Measurements from ENCODE around the gene DAB2IP. TPM values are rescaled to one million over a fixed set of nuclear protein-coding genes. Genes with fewer than 3 reads are reported as not detected.
"Not testable (repeated sequence)": the region's sequence is repeated elsewhere in the genome, so short reads cannot be mapped to it uniquely, and the experiment has no call there.

Gene DAB2IP
- total RNA-seq, 6 experiments from 2014 or later: 15.1 to 21.6 (median 19.0) TPM

GRCh38 chr9:121619545-121620324, 31.7 kb upstream of the DAB2IP start:
- TF ChIP-seq CTCF (IDR thresholded peaks at IDR 0.05) (no peak), POLR2A (IDR thresholded peaks at IDR 0.05) (no peak)
- DNase-seq: peak in 1 of 3 donors; percentile 55
- Histone ChIP-seq H3K27me3 (no peaks in the 10 kb centered on the region), H3K4me1 (peaks cover 0 to 50% (median 14%) of the 10 kb centered on the region in 4 donors), H3K9me3 (no peaks in the 10 kb centered on the region), H3K36me3 (no peaks in the 10 kb centered on the region), H3K27ac (no peak overlapping the region), H3K4me3 (no peak overlapping the region)
- peak; percentile 21 to 50 (median 34) for ATAC-seq
- WGBS (ENCODE audit: insufficient coverage, low coverage, low lambda C conversion rate, missing lambda C conversion rate): 88% methylated on average over 6 of the region's 11 CpGs
- intact Hi-C loops (cut with DNase I): no loop called here

DNA sequence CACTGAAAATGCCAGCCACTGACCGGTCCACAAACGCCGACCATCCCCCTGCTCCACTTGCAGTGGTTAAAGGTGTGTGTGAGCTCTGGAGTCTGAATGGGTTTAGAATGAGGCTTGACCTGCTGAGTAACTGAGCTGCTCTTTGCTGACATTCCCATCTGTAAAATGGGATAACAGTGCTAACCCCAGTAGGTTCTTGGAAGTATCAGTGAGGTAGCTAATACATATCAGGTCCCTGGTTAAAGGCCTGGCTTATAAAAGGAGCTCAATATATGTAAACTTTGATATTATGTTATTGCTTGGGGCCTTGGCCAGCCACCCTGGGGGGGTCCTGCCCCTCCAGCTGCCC, 31.1 kb upstream of the DAB2IP start:
- DNase-seq: no peak
- Histone ChIP-seq H3K36me3 (no peaks in the 10 kb centered on the region), H3K4me3 (no peak overlapping the region), H3K4me1 (peaks cover 0 to 56% (median 16%) of the 10 kb centered on the region in 4 donors), H3K27ac (peak overlapping the region in 2 of 3 donors; percentile 71 to 87), H3K9me3 (no peaks in the 10 kb centered on the region), H3K27me3 (no peaks in the 10 kb centered on the region)
- TF ChIP-seq POLR2A (IDR thresholded peaks at IDR 0.05): no peak
- no peak for TF ChIP-seq CTCF (IDR thresholded peaks at IDR 0.05)
- ATAC-seq: no peak
- intact Hi-C loops (cut with DNase I): no loop called here
- 23% methylated on average over 3 of the region's 3 CpGs for WGBS (ENCODE audit: insufficient coverage, low coverage, low lambda C conversion rate, missing lambda C conversion rate)

DNA sequence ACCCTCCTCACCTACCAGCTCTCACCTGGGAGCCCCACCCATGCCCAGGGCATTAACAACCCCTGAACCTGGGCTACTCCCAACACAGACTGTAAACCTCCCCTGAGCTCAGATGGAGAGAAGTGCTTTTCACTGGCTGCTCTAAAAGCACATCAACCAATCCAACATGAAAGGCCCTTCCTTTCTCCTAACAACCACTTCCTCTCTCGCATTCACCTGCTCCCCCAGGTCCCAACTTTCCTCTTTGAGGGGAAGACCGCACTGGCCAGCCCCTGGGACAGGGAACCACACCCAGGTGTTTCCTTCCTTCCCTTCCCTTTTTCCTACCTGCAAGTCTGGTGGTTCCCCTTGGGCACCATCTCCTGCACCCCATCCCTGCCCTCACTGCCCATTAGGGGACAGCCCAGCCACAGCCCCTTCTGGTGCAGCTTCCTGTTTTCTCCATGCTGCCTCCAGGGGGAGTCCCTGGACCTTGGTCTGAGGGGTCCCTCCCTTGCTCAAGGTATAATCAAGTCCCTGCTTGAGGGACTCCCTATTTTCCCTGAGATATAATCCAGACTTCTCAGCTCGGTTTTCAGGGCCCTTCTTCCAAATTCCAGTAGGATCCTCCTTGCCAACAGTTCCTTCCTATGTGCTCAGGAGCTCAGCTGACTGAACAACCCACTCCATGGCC, 30.5 kb upstream of the DAB2IP start:
- no peaks in the 10 kb centered on the region for H3K9me3 ChIP-seq
- peak in 1 of 4 donors; percentile 21 for ATAC-seq
- no peak for TF ChIP-seq POLR2A (IDR thresholded peaks at IDR 0.05)
- peak; percentile 25 to 39 (median 26) for TF ChIP-seq CTCF (IDR thresholded peaks at IDR 0.05)
- no peaks in the 10 kb centered on the region for H3K27me3 ChIP-seq
- intact Hi-C loops (cut with DNase I): no loop called here
- H3K27ac ChIP-seq: peak overlapping the region in 2 of 3 donors; percentile 71 to 87
- DNase-seq: no peak
- H3K36me3 ChIP-seq: no peaks in the 10 kb centered on the region
- 50% methylated on average over 3 of the region's 3 CpGs for WGBS (ENCODE audit: insufficient coverage, low coverage, low lambda C conversion rate, missing lambda C conversion rate)
- H3K4me3 ChIP-seq: no peak overlapping the region
- H3K4me1 ChIP-seq: peaks cover 0 to 62% (median 19%) of the 10 kb centered on the region in 4 donors

DNA sequence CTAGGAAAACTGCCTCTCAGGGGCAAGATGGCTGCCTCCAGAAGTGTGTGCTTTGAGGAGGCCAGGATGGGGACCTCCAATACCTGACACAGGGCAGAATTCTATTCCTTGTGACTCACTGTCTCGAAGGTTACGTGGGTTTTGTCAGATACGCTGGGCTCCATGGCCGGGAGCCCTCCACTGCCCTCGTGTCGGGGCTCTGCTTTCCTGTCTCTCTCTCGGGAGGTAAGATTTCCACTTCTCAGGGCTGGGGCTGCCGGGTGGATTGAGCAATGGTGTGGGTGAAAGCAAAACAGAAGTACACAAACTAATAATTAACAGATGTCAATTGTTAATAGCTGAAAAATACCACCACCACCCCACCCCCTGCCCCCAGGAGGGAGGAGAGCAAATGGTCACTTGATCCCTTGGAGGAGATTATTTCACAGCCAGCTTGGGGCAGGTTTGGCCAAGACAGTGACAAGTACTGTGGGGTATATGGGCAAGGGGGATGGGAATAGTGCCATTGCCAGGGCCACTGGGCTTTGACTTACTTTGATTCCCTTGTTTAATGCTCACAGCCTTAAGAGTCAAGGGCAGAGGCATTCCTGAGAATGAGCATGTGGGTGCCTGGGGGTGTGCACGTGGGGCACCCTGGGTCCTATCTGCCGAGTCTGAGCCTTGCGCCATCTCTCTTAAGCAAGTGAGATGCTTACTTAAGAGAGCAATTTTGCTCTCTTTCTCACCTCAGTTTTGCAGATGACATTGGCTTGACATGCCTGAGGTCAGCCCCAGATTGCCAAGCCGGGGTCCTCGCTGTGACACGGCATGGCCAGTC, 28.8 kb upstream of the DAB2IP start:
- intact Hi-C loops (cut with DNase I): no loop called here
- no peaks in the 10 kb centered on the region for H3K27me3 ChIP-seq
- ATAC-seq: peak; percentile 61 to 79 (median 64)
- H3K9me3 ChIP-seq: no peaks in the 10 kb centered on the region
- peak; percentile 68 to 84 (median 83) for DNase-seq
- H3K36me3 ChIP-seq: no peaks in the 10 kb centered on the region
- peak overlapping the region; percentile 51 to 87 (median 71) for H3K27ac ChIP-seq
- peaks cover 0 to 63% (median 23%) of the 10 kb centered on the region in 4 donors for H3K4me1 ChIP-seq
- 60% methylated on average over 3 of the region's 14 CpGs for WGBS (ENCODE audit: insufficient coverage, low coverage, low lambda C conversion rate, missing lambda C conversion rate)
- TF ChIP-seq CTCF (IDR thresholded peaks at IDR 0.05) (no peak), POLR2A (IDR thresholded peaks at IDR 0.05) (peak; percentile 47)
- no peak overlapping the region for H3K4me3 ChIP-seq

GRCh38 chr9:121623430-121623829, 28.0 kb upstream of the DAB2IP start:
- H3K27ac ChIP-seq: peak overlapping the region in 2 of 3 donors; percentile 71 to 87
- intact Hi-C loops (cut with DNase I); H3K9me3 ChIP-seq; H3K4me3 ChIP-seq; H3K36me3 ChIP-seq; H3K27me3 ChIP-seq; ATAC-seq; DNase-seq: not testable (repeated sequence)
- H3K4me1 ChIP-seq: peaks cover 0 to 63% (median 25%) of the 10 kb centered on the region in 4 donors
- WGBS (ENCODE audit: insufficient coverage, low coverage, low lambda C conversion rate, missing lambda C conversion rate): no CpG with 5 or more reads among the region's 2 CpGs
